RKO (cell line): ENCODE results near the gene C17orf75.
"Not testable (repeated sequence)": the region's sequence is repeated elsewhere in the genome, so short reads cannot be mapped to it uniquely, and the experiment has no call there.

ENCODE experiments used
- DNase-seq: peaks from one replicate; pipeline ENCODE4 v3.0.0-alpha.2; 2016; ENCODE audit warnings: low spot score

Gene C17orf75

GRCh38 chr17:32341857-32342602 is at the start of gene C17orf75:
Gene C17orf75, minus strand, starts transcription at chr17:32342173. Its CDS starts 34 bp downstream, at chr17:32342139.
- DNase-seq, result peak; percentile 82

- DNase-seq, result no peak
These were observed 46.9 kb upstream of the C17orf75 start for GRCh38 chr17:32388613-32389459.

GRCh38 chr17:32388128-32388527 is 46.2 kb upstream of the C17orf75 start:
- DNase-seq, result not testable (repeated sequence)

- no peak for DNase-seq
These were observed 44.9 kb upstream of the C17orf75 start for GRCh38 chr17:32386844-32387243.

- no peak for DNase-seq
These were observed 44.0 kb upstream of the C17orf75 start for GRCh38 chr17:32385971-32386370.

- no peak for DNase-seq
These were observed 43.1 kb upstream of the C17orf75 start for GRCh38 chr17:32385121-32385520.

- peak; percentile 24 for DNase-seq
These were observed 42.0 kb upstream of the C17orf75 start for GRCh38 chr17:32383926-32384434.

GRCh38 chr17:32382526-32383223 is 40.7 kb upstream of the C17orf75 start:
- no peak for DNase-seq

GRCh38 chr17:32370426-32370825 is 28.5 kb upstream of the C17orf75 start:
- no peak for DNase-seq

- DNase-seq, result no peak
These were observed 19.3 kb upstream of the C17orf75 start for GRCh38 chr17:32361270-32361669.

GRCh38 chr17:32357615-32358014 is 15.6 kb upstream of the C17orf75 start:
- no peak for DNase-seq

GRCh38 chr17:32356750-32357149 is 14.8 kb upstream of the C17orf75 start:
- DNase-seq, result no peak

GRCh38 chr17:32356378-32356743 is 14.4 kb upstream of the C17orf75 start:
- DNase-seq, result no peak

- DNase-seq, result peak; percentile 60
These were observed 13.8 kb upstream of the C17orf75 start for GRCh38 chr17:32355649-32356377.

GRCh38 chr17:32352734-32353133 is 10.8 kb upstream of the C17orf75 start:
- DNase-seq, result peak; percentile 71

GRCh38 chr17:32350666-32351418 is 8.9 kb upstream of the C17orf75 start:
- DNase-seq, result peak; percentile 84

GRCh38 chr17:32349854-32350665 is 8.1 kb upstream of the C17orf75 start, which contains the start of gene ZNF207:
Gene ZNF207, plus strand, starts transcription at chr17:32350157. Its CDS starts 129 bp downstream, at chr17:32350286.
- peak; percentile 97 for DNase-seq

GRCh38 chr17:32349503-32349853 is 7.5 kb upstream of the C17orf75 start:
- DNase-seq, result no peak

GRCh38 chr17:32348483-32348800 is 6.5 kb upstream of the C17orf75 start:
- DNase-seq, result no peak

- no peak for DNase-seq
These were observed 4.1 kb upstream of the C17orf75 start for GRCh38 chr17:32345951-32346600.
